Measurements from ENCODE around the gene DTX2.

DNA sequence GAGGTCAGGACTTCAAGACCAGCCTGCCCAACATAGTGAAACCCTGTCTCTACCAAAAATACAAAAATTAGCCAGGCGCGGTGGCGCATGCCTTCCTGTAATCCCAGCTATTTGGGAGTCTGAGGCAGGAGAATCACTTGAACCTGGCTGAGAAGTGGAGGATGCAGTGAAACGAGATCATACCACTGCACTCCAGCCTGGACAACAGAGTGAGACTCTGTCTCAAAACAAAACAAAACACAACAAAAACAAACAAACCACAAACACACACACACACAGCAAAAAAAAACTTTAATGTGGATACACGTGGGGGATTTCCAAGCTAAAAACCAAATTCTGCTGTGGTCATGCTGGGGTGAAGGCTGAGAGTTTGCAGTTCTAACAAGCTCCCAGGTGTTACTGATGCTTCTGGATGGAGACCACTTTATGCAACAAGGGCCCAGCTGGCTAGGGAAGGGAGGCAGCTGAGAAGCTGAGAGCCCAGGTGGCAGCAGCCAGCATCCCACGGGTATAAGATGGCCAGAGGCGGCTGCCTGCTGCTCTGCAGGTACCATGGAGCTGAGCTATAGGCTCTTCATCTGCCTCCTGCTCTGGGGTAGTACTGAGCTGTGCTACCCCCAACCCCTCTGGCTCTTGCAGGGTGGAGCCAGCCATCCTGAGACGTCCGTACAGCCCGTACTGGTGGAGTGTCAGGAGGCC lies 36.9 kb upstream of the DTX2 start, which contains the start of gene ZP3:
- TF ChIP-seq, protein P1, sequence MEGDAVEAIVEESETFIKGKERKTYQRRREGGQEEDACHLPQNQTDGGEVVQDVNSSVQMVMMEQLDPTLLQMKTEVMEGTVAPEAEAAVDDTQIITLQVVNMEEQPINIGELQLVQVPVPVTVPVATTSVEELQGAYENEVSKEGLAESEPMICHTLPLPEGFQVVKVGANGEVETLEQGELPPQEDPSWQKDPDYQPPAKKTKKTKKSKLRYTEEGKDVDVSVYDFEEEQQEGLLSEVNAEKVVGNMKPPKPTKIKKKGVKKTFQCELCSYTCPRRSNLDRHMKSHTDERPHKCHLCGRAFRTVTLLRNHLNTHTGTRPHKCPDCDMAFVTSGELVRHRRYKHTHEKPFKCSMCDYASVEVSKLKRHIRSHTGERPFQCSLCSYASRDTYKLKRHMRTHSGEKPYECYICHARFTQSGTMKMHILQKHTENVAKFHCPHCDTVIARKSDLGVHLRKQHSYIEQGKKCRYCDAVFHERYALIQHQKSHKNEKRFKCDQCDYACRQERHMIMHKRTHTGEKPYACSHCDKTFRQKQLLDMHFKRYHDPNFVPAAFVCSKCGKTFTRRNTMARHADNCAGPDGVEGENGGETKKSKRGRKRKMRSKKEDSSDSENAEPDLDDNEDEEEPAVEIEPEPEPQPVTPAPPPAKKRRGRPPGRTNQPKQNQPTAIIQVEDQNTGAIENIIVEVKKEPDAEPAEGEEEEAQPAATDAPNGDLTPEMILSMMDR (IDR thresholded peaks at IDR 0.05; ENCODE audit: low read depth, low read length, poor library complexity, severe bottlenecking), result no peak
- TF ChIP-seq EZH2phosphoT487 (IDR thresholded peaks at IDR 0.05; ENCODE audit: borderline replicate concordance, low read length), result no peak
